Measurements from ENCODE around the gene CTNS.
"Not testable (repeated sequence)": the region's sequence is repeated elsewhere in the genome, so short reads cannot be mapped to it uniquely, and the experiment has no call there.

CTNS gene

DNA sequence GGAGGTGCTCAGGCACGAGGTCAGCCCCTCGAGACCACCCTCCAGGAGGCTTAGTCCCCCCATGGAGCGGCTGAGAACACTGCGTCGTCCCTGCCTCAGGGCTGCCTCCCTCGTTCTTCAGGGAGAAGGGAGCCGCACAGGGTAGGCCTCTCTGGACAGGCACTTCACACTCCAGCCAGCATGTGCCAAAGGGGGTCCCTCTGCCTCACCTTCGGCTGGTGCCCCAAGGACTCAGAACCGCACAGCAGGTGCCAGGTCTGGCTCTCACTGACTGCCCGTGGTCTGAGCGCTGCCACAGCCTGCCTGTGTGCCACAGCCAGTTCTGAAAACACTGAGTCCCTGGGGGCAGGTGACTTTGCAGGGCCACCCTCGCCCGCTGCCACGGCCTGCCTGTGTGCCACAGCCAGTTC is 52.3 kb downstream of the CTNS start:
- no peak for DNase-seq

GRCh38 chr17:3689262-3690093 is 52.9 kb downstream of the CTNS start:
- DNase-seq, result no peak

- DNase-seq, result peak; percentile 62
Observed at GRCh38 chr17:3690094-3690715, 53.6 kb downstream of the CTNS start.

DNA sequence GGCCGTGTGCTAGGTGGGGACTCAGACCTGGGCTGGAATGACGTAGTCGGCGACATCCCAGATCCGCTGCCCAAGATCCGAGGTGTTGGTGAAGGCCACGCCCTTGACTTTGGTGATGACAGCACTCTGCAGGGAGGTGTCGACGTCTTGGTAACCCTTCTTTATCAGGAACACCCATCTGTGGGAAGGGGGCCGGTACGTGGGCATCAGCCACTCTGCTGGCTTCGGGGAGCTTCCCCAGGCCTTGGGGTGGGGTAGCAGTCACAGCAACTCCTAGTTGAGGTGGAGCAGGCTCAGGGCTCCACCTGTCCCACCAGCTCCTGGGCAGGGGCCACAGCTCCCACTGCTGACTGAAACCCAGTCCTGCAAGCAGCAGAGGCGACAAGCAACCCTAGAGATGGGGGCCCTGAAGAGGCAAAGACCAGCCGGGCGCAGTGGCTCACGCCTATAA is 55.1 kb downstream of the CTNS start:
- DNase-seq, result peak; percentile 65

- DNase-seq, result no peak
Observed at GRCh38 chr17:3692346-3692745, 55.8 kb downstream of the CTNS start.

- DNase-seq, result no peak
Observed at GRCh38 chr17:3693141-3693540, 56.6 kb downstream of the CTNS start.

DNA sequence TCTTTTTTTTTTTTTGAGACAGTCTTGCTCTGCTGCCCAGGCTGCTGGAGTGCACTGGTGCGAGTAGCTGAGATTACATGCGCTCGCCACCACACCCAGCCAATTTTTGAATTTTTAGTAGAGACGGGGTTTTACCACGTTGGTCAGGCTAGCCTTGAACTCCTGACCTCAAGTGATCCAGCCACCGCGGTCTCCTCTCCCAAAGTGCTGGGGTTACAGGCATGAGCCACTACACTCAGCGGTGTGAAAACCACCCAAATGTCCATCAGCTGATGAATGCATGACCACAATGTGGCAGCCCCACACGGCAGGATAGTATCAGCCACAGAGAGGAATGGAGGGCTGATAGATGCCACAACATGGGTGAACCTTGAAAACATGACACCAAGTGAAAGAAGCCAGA is 57.3 kb downstream of the CTNS start:
- no peak for DNase-seq

DNA sequence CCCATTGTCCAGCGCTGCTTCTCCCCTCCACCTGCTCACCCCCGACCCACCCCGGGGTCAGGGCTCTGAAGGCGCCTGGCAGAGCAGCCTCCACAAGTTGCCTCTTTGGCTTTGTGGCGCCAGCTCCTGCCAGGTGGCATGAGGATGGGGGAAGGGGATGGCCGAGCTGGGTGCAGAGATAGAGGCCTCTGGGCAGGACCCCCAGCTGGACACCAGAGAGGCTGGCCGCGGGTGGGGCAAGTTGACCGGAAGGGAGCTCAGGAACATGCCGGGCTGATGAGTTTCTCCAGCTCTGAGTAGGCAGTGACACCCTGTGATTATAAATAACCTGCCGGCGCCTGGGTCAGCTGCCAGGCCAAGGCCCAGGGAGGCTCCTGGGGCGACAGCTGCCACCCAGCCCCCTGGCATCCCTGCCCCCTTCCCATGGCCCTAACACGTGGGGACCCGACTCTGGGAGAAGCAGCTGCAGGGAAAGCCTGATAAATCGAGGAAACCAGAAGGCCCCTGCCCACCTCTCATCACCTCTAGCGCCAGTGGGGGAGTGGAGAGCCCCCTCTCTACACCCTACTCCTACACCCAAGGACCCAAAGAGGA is 58.7 kb downstream of the CTNS start:
- peak; percentile 62 for DNase-seq

- DNase-seq, result peak; percentile 87
Observed at GRCh38 chr17:3695723-3696411, 59.3 kb downstream of the CTNS start, which contains the start of gene P2RX5. Gene P2RX5, minus strand, starts transcription at chr17:3696155. Its CDS starts 150 bp downstream, at chr17:3696005.

- no peak for DNase-seq
Observed at GRCh38 chr17:3697103-3697476, 60.5 kb downstream of the CTNS start.

DNA sequence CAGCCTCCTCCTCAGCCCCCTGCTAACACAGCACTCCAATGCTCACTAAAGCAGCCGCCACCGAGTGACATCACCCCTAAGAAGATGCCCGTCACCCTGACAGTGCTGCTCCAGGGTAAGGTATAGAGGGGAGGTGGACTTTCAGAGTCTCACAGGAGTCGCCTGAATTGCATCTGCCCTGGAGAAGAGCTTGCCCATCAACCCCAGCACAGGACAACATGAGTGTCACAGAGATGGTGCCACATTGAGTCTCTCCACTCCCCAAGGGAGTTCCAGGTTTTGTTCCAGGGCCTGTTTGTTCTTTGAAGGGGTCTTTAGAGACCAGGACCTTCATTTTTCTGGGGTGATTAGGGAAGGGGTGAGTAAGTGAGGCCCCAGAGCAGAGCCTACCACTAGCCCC is 61.6 kb downstream of the CTNS start:
- no peak for DNase-seq

GRCh38 chr17:3699951-3700350 is 63.4 kb downstream of the CTNS start:
- DNase-seq, result no peak

DNA sequence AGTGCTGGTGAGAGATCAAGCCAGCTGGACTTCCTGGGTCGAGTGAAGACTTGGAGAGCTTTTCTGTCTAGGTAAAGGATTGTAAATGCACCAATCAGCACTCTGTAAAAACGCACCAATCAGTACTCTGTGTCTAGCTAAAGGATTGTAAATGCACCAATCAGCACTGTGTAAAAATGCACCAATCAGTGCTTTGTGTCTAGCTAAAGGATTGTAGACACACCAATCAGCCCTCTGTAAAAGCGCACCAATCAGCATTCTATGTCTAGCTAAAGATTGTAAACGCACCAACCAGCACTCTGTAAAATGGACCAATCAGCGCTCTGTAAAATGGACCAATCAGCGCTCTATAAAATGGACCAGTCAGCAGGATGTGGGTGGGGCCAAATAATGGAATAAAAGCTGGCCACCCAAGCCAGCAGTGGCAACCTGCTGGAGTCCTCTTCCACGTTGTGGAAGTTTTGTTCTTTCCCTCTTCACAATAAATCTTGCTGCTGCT is 65.5 kb downstream of the CTNS start:
- DNase-seq, result not testable (repeated sequence)

GRCh38 chr17:3704931-3705717 is 68.6 kb downstream of the CTNS start:
- DNase-seq, result no peak

GRCh38 chr17:3705718-3705984 is 69.1 kb downstream of the CTNS start:
- not testable (repeated sequence) for DNase-seq

DNA sequence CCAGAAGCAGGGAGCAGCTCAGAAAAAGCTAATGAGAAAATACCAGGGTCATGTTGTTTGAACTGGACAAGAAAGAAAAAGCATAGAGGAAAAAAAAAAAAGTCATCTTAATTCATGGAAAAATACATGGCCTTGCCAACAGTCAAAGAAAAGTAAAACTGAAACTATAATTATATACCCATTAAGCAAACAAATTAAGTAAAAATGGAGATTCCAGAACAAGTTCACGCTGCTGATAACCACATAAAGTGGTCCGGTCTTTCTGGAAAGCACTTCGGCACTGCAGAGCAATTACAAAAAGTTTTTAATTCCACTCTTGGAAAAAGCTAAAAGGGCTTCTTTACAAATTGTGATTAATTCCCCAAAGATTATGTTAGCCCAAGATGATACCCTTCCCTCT is 71.8 kb downstream of the CTNS start:
- no peak for DNase-seq

DNA sequence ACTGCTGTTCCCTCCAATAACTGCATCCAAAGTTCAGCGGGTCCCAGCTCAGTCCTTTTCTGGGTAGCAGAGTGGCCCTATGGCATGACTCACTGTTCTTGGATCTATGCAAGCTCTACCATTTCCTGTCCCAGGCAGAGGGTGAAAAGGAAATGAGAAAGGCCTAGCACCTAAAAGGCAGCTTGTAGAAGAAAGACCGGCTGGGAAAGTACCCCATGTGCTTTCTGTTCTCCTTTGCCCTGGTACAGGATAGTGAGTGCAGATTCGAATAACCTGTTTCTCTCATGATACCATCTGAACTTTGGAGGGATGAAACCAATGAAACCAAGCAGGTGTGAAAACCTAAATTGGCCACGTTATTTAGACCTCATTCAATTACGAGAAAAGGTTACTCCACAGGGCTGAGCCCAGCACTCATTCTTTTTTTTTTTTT is 74.4 kb downstream of the CTNS start:
- no peak for DNase-seq

All from islet precursor cell (in vitro differentiated cells).